Astrocyte (in vitro differentiated cells and primary cell): Measurements from ENCODE around the gene RHO. TPM values are rescaled to one million over a fixed set of nuclear protein-coding genes. Genes with fewer than 3 reads are reported as not detected.

Experiments
- DNase-seq: peaks from one replicate; pipeline ENCODE4 v3.0.0-alpha.2; 2010; ENCODE audit warnings: low read depth
- FAIRE-seq: peaks from 2 replicates; lab custom pipeline; 2011; peaks lifted over from hg19 to GRCh38; lab: Jason Lieb, UNC
- H2AFZ ChIP-seq: 2 replicates; pipeline ENCODE4 v1.6.0; 2012; ENCODE audit warnings: low read depth, low read length, inconsistent platforms
- H3K27ac ChIP-seq: 2 replicates; pipeline ENCODE4 v1.5.1; 2011; ENCODE audit warnings: low read depth, low read length, inconsistent platforms
- H3K27me3 ChIP-seq: 2 replicates; pipeline ENCODE4 v1.6.0; 2011; ENCODE audit warnings: low read length, inconsistent platforms; ENCODE audit not compliant: insufficient read depth
- H3K36me3 ChIP-seq: 2 replicates; pipeline ENCODE4 v1.5.1; 2011; ENCODE audit warnings: low read length, inconsistent platforms; ENCODE audit not compliant: insufficient read depth
- H3K4me1 ChIP-seq: 2 replicates; pipeline ENCODE4 v1.5.1; 2011; ENCODE audit warnings: low read length, inconsistent platforms; ENCODE audit not compliant: insufficient read depth
- H3K4me2 ChIP-seq: 2 replicates; pipeline ENCODE4 v1.6.0; 2012; ENCODE audit warnings: low read length, inconsistent platforms
- H3K4me3 ChIP-seq: 2 replicates; pipeline ENCODE4 v1.5.1; 2011; ENCODE audit warnings: low read depth, mild to moderate bottlenecking, low read length, inconsistent platforms; ENCODE audit not compliant: insufficient read depth
- H3K79me2 ChIP-seq: 2 replicates; pipeline ENCODE4 v1.6.0; 2012; ENCODE audit warnings: mild to moderate bottlenecking, low read length, inconsistent platforms; ENCODE audit not compliant: insufficient read depth
- H3K9ac ChIP-seq: 2 replicates; pipeline ENCODE4 v1.6.0; 2012; ENCODE audit warnings: mild to moderate bottlenecking, low read length, inconsistent platforms
- H3K9me3 ChIP-seq: 2 replicates; pipeline ENCODE4 v1.5.1; 2012; ENCODE audit warnings: low read depth, mild to moderate bottlenecking, low read length, inconsistent platforms; ENCODE audit not compliant: insufficient read depth
- H4K20me1 ChIP-seq: 2 replicates; pipeline ENCODE4 v1.6.0; 2012; ENCODE audit warnings: low read length, inconsistent platforms; ENCODE audit not compliant: insufficient read depth
- H3K27ac Mint-ChIP-seq: one replicate; pipeline ENCODE4 v1.8.0; 2021; ENCODE audit warnings: mild to moderate bottlenecking, mixed read lengths; ENCODE audit not compliant: unreplicated experiment
- H3K27me3 Mint-ChIP-seq: one replicate; pipeline ENCODE4 v1.8.0; 2021; ENCODE audit warnings: low read depth, mixed read lengths; ENCODE audit not compliant: unreplicated experiment
- H3K36me3 Mint-ChIP-seq: one replicate; pipeline ENCODE4 v1.8.0; 2021; ENCODE audit warnings: low read depth, mixed read lengths; ENCODE audit not compliant: unreplicated experiment
- H3K4me1 Mint-ChIP-seq: one replicate; pipeline ENCODE4 v1.8.0; 2021; ENCODE audit warnings: low read depth, mixed read lengths; ENCODE audit not compliant: unreplicated experiment
- H3K4me3 Mint-ChIP-seq: one replicate; pipeline ENCODE4 v1.8.0; 2021; ENCODE audit warnings: mild to moderate bottlenecking, moderate library complexity, mixed read lengths; ENCODE audit not compliant: unreplicated experiment
- H3K9me3 Mint-ChIP-seq: one replicate; pipeline ENCODE4 v1.8.0; 2021; ENCODE audit warnings: mild to moderate bottlenecking, mixed read lengths; ENCODE audit not compliant: unreplicated experiment
- EZH2 ChIP-seq: IDR thresholded peaks from 2 replicates; pipeline ENCODE4 v1.6.1; 2012; ENCODE audit warnings: mild to moderate bottlenecking, low read length, inconsistent platforms; ENCODE audit not compliant: insufficient read depth
- total RNA-seq: library from RNA; stranded (reverse); gene quantifications from 2 replicates; pipeline ENCODE4 v1.2.1, GENCODE V29; 2021
- TF ChIP-seq, protein P1 (sequence below): IDR thresholded peaks from 2 replicates; pipeline ENCODE4 v1.5.1; 2011; ENCODE audit warnings: low read depth, mild to moderate bottlenecking, inconsistent platforms, low read length, moderate library complexity; ENCODE audit not compliant: insufficient read depth

The RHO gene
- total RNA-seq, 1 donor from 2014 or later, result not detected

DNA sequence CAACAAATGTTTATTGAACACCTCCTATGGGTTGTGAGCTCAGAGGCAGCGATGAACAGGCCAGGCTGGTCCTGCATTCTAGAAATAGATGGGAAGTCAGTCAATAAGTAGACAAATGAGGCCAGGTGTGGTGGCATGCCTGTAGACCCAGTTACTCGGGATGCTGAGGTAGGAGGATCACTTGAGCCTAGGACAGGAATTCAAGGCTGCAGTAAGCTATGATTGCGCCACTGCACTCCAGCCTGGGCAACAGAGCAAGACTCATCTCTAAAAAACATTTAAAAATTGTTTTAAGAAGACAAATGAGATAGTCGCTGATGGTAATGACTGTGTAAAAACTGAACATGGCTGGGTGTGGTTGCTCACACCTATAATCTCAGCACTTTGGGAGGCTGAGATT lies 4.4 kb upstream of the RHO start:
- no peaks in the 10 kb centered on the region for H3K9me3 ChIP-seq
- Mint-ChIP-seq H3K9me3 (no peaks in the 10 kb centered on the region), H3K27me3 (peaks cover 25% of the 10 kb centered on the region), H3K27ac (no peak overlapping the region), H3K36me3 (peaks cover 6% of the 10 kb centered on the region), H3K4me1 (no peaks in the 10 kb centered on the region), H3K4me3 (no peak overlapping the region)
- FAIRE-seq (no peak), DNase-seq (no peak)
- H3K27ac ChIP-seq, result no peak overlapping the region
- no peak overlapping the region for H3K4me2 ChIP-seq
- no peak overlapping the region for H2AFZ ChIP-seq
- H3K4me3 ChIP-seq, result no peak overlapping the region
- H3K9ac ChIP-seq, result no peak overlapping the region
- H3K36me3 ChIP-seq, result no peaks in the 10 kb centered on the region
- H3K79me2 ChIP-seq, result no peaks in the 10 kb centered on the region
- TF ChIP-seq EZH2, result no peak
- TF ChIP-seq, protein P1, sequence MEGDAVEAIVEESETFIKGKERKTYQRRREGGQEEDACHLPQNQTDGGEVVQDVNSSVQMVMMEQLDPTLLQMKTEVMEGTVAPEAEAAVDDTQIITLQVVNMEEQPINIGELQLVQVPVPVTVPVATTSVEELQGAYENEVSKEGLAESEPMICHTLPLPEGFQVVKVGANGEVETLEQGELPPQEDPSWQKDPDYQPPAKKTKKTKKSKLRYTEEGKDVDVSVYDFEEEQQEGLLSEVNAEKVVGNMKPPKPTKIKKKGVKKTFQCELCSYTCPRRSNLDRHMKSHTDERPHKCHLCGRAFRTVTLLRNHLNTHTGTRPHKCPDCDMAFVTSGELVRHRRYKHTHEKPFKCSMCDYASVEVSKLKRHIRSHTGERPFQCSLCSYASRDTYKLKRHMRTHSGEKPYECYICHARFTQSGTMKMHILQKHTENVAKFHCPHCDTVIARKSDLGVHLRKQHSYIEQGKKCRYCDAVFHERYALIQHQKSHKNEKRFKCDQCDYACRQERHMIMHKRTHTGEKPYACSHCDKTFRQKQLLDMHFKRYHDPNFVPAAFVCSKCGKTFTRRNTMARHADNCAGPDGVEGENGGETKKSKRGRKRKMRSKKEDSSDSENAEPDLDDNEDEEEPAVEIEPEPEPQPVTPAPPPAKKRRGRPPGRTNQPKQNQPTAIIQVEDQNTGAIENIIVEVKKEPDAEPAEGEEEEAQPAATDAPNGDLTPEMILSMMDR, result no peak
- H4K20me1 ChIP-seq, result no peaks in the 10 kb centered on the region
- H3K27me3 ChIP-seq, result no peaks in the 10 kb centered on the region
- H3K4me1 ChIP-seq, result no peaks in the 10 kb centered on the region

DNA sequence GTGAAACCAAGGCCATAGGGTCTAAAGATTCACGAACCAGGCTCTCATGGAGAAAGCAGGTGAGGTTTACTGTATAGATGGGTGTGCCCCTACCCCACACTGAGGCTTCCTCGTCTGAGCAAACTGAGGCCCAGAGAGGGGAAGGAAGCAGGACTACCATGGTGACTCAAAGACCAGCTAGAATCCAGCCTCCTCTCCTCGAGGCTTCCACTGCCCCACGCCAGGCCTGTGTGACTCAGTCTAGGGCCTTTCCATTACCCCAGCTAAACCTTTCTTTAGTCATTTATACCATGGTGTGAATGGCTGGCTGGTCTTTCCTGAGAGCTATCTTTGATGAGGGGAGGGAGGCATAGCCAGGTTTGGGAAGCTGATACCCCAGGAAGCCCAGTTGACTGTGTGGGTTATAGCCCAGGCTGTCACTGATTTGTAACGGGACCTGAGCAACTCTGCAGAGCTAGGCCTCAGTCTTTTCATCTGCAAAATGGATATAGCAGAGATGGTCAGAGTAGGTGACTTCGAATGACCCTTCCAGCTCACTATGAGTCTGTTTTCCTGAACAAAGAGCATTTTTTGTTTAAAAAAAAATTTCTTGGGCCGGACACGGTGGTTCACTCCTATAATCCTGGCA lies 3.0 kb upstream of the RHO start:
- H3K4me1 Mint-ChIP-seq, result peaks cover 9% of the 10 kb centered on the region
- Histone ChIP-seq H3K9me3 (no peaks in the 10 kb centered on the region), H3K4me2 (no peak overlapping the region), H3K27ac (no peak overlapping the region), H3K4me1 (peaks cover 7% of the 10 kb centered on the region), H3K79me2 (no peaks in the 10 kb centered on the region), H3K4me3 (no peak overlapping the region), H3K36me3 (no peaks in the 10 kb centered on the region), H2AFZ (no peak overlapping the region), H3K27me3 (no peaks in the 10 kb centered on the region), H3K9ac (no peak overlapping the region), H4K20me1 (no peaks in the 10 kb centered on the region)
- no peak for TF ChIP-seq EZH2
- TF ChIP-seq, protein P1, result no peak
- H3K27me3 Mint-ChIP-seq, result peaks cover 18% of the 10 kb centered on the region
- peak; percentile 30 for DNase-seq
- H3K9me3 Mint-ChIP-seq, result no peaks in the 10 kb centered on the region
- no peak overlapping the region for H3K4me3 Mint-ChIP-seq
- no peak overlapping the region for H3K27ac Mint-ChIP-seq
- FAIRE-seq, result no peak
- H3K36me3 Mint-ChIP-seq, result peaks cover 2% of the 10 kb centered on the region
